Lung (tissue), 12 donors: Measurements from ENCODE around the gene BACE2. TPM values are rescaled to one million over a fixed set of nuclear protein-coding genes. Genes with fewer than 3 reads are reported as not detected.

ENCODE experiments used
- ATAC-seq: fragments of 200-7000 bp; cut with Tn5 transposase; one replicate; pipeline ENCODE4 v1.9.1; 2020; ENCODE audit warnings: moderate number of reproducible peaks; ENCODE audit not compliant: insufficient read depth, low FRiP score
- DNase-seq, 3 donors: peaks; one replicate each; pipeline ENCODE4 v3.0.0-alpha.2; 2013 to 2017
- H3K27ac ChIP-seq, 2 donors: one replicate each; pipeline ENCODE4 v1.5.1; 2013; ENCODE audit warnings: mild to moderate bottlenecking in 2 of 2, moderate library complexity in 2 of 2, control low read depth in 1 of 2, inconsistent platforms in 1 of 2, low read depth in 1 of 2, low read length in 1 of 2
- H3K27me3 ChIP-seq, 3 donors: one replicate each; pipeline ENCODE4 v1.5.1; 2013; ENCODE audit warnings: low read length in 2 of 3; ENCODE audit not compliant: control insufficient read depth in 3 of 3, insufficient read depth in 3 of 3
- H3K36me3 ChIP-seq, 4 donors: one replicate each; pipeline ENCODE4 v1.5.1; 2013; ENCODE audit warnings: low read length in 4 of 4, mild to moderate bottlenecking in 1 of 4, moderate library complexity in 1 of 4; ENCODE audit not compliant: control insufficient read depth in 4 of 4, insufficient read depth in 4 of 4
- H3K4me1 ChIP-seq, 5 donors: one replicate each; pipeline ENCODE4 v1.5.1; 2013; ENCODE audit warnings: low read length in 5 of 5, mild to moderate bottlenecking in 2 of 5, moderate library complexity in 1 of 5; ENCODE audit not compliant: control insufficient read depth in 5 of 5, insufficient read depth in 5 of 5
- H3K4me3 ChIP-seq: one replicate; pipeline ENCODE4 v1.5.1; 2013; ENCODE audit warnings: mild to moderate bottlenecking, control low read depth, moderate library complexity
- H3K9ac ChIP-seq, 2 donors: one replicate each; pipeline ENCODE4 v1.5.1; 2013; ENCODE audit warnings: low read length in 2 of 2, control low read depth in 1 of 2; ENCODE audit not compliant: insufficient read depth in 1 of 2
- H3K9me3 ChIP-seq, 4 donors: one replicate each; pipeline ENCODE4 v1.5.1; 2013; ENCODE audit warnings: low read length in 3 of 4, mild to moderate bottlenecking in 1 of 4, moderate library complexity in 1 of 4; ENCODE audit not compliant: control insufficient read depth in 4 of 4, insufficient read depth in 3 of 4
- WGBS, 2 donors: extraction: QIAGEN DNeasy Blood & Tissue Kit; methylation state at CpG; one replicate each; pipeline ENCODE4 v1.1.7; 2013; 5-methylcytosine and 5-hydroxymethylcytosine counted together
- polyA plus RNA-seq, 2 donors: library from polyadenylated mRNA; stranded (reverse); fragments of 200-250 nt; gene quantifications; one replicate each; pipeline ENCODE4 v1.2.1, GENCODE V29; 2013
- total RNA-seq, 2 donors: library from RNA; depleted of rRNA in 1 of 2; stranded (reverse); fragments of >200 nt in 1 of 2; gene quantifications; one replicate each; pipeline ENCODE4 v1.2.1, GENCODE V29; 2014 to 2021
- TF ChIP-seq, protein P1 (sequence below): IDR thresholded peaks from 2 replicates; pipeline ENCODE4 v1.5.1; 2012; ENCODE audit warnings: mild to moderate bottlenecking; ENCODE audit errors: control extremely low read depth, extremely low read depth
- donor health status: control.
- donor health status: control.
- donor health status: Bipolar disorder and iron deficiency.
- donor health status: healthy.
- donor health status: DM: yes; HTN: yes; CAD: no.

BACE2 gene
- total and polyA plus RNA-seq, 4 donors = 9.3 to 49.9 (median 33.8) TPM

DNA sequence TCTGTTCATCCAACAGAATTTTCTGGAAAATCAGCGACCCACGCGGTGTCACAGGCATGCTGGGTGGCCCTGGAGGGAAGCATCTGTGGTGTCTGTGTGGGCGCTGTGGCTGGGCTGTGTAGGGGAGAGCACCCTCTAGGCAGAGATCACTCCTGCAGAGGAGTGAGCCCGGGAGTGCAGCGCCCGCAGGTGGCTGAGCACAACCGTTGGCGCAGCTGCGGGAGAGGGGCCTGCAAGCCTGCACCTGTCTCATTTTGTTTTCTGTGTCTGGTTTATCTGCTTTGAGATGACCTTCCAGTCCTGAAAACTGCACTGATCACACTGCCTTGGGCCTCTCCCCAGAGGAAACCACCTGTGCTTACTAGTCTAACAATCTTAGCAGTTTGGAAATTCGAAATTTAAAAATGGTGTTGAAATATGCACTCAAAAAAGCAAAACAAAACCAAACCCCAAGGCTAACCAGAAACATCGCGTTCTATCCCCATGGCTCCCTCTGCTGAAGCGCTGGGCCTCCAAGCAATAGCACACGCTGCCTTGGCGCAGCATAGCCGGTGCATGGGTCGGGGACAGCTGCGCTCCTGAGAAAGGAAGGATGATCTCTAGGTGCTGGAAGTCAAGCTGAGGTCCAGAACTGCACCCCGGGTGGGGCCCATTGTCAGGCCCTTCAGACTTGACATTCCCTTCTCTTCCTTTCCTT lies 153.4 kb downstream of the BACE2 start:
- 85 to 90% methylated on average over 20 of the region's 20 CpGs for WGBS, 2 donors
- H3K27me3 ChIP-seq = peaks cover 0 to 10% (median 5%) of the 10 kb centered on the region in 3 donors
- peaks cover 0 to 3% (median 0%) of the 10 kb centered on the region in 4 donors for H3K9me3 ChIP-seq
- DNase-seq = no peak
- H3K27ac ChIP-seq = no peak overlapping the region
- no peak overlapping the region for H3K4me3 ChIP-seq
- H3K4me1 ChIP-seq = peaks cover 0 to 6% (median 0%) of the 10 kb centered on the region in 5 donors
- TF ChIP-seq, protein P1, sequence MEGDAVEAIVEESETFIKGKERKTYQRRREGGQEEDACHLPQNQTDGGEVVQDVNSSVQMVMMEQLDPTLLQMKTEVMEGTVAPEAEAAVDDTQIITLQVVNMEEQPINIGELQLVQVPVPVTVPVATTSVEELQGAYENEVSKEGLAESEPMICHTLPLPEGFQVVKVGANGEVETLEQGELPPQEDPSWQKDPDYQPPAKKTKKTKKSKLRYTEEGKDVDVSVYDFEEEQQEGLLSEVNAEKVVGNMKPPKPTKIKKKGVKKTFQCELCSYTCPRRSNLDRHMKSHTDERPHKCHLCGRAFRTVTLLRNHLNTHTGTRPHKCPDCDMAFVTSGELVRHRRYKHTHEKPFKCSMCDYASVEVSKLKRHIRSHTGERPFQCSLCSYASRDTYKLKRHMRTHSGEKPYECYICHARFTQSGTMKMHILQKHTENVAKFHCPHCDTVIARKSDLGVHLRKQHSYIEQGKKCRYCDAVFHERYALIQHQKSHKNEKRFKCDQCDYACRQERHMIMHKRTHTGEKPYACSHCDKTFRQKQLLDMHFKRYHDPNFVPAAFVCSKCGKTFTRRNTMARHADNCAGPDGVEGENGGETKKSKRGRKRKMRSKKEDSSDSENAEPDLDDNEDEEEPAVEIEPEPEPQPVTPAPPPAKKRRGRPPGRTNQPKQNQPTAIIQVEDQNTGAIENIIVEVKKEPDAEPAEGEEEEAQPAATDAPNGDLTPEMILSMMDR = no peak
- no peak overlapping the region for H3K9ac ChIP-seq
- H3K36me3 ChIP-seq = no peaks in the 10 kb centered on the region
- ATAC-seq = no peak

DNA sequence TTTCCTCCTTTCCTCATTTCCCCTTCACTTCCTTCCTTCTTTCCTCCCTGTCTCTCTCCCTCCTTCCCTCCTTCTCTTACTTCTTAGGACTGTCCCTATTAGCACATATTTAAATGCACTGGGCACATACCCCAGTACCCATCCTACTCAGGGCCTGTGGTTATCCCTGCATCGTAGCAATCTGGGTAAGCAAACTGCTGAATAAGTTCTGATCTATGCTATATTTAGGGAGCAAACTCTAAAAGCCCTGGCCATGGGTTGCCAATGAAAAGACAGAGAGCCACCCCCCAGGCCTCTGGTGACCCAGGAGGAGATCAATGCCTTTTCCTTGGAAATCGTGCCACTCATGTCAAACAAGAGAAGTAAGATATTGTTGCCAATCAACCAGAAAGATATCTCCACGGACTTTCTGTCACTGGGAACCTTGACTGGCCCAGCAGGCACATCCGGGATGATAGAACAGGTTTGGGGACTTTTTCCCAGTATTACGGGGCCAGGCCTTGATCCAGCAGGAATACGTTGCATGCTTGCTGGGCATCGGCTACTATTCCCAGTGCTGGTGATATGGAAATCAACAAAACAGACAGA lies 154.0 kb downstream of the BACE2 start:
- Histone ChIP-seq H3K4me3 (no peak overlapping the region), H3K27me3 (peaks cover 0 to 5% (median 5%) of the 10 kb centered on the region in 3 donors), H3K36me3 (no peaks in the 10 kb centered on the region), H3K9me3 (peaks cover 0 to 3% (median 0%) of the 10 kb centered on the region in 4 donors), H3K4me1 (peaks cover 0 to 2% (median 0%) of the 10 kb centered on the region in 5 donors), H3K9ac (no peak overlapping the region), H3K27ac (no peak overlapping the region)
- 80% methylated on average over 7 of the region's 7 CpGs for WGBS, 2 donors
- TF ChIP-seq, protein P1 = no peak
- no peak for ATAC-seq
- no peak for DNase-seq

DNA sequence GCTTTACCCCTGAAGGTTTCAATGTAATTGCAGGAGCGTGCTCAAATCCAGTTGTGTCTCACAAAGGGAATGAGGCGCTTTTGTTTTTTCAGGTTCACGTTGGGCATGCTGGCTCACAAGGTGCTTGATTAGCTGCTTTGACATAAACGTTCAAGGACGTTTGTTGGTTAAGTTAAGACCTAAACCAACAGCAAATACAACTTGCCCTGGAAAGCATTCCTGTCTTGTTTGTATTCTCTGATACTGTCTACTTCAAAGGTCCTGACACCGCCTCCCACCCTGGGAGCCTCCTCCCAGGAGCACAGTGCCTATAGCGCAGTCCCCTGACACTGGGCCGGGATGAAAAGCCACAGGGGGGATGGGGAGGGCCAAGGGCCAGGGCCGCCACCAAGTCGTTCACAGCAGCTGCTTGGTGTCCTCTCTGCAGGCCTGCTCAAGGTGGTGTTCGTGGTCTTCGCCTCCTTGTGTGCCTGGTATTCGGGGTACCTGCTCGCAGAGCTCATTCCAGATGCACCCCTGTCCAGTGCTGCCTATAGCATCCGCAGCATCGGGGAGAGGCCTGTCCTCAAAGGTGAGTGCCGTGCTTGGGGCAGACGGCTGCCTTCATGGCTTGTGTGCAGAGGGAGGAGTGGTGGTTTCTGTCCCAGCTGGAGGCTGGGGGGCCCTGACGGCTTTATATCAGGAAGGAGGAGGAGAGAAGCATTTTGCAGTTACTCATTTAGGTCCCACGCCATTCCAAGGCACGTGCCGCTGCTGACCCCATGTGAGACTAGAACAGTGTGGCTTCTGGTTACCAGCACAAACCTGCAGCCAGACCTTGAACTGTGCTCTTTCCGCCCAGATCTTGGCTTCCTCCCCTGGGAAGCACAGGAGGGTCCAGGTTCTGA lies 154.8 kb downstream of the BACE2 start:
- TF ChIP-seq, protein P1 = no peak
- H3K27ac ChIP-seq = no peak overlapping the region
- H3K36me3 ChIP-seq = no peaks in the 10 kb centered on the region
- no peak overlapping the region for H3K9ac ChIP-seq
- H3K9me3 ChIP-seq = peaks cover 0 to 3% (median 0%) of the 10 kb centered on the region in 4 donors
- H3K4me3 ChIP-seq = no peak overlapping the region
- DNase-seq (no peak), ATAC-seq (no peak)
- WGBS, 2 donors = 80 to 89% methylated on average over 23 of the region's 23 CpGs
- H3K27me3 ChIP-seq = peaks cover 0 to 3% (median 0%) of the 10 kb centered on the region in 3 donors
- H3K4me1 ChIP-seq = no peaks in the 10 kb centered on the region
